Nephron progenitor cell (in vitro differentiated cells): ENCODE measurements around the gene TCIRG1.

Experiments
- DNase-seq: peaks from one replicate; pipeline ENCODE4 v3.0.0; 2021
- H3K27ac Mint-ChIP-seq: 2 replicates; pipeline ENCODE4 v1.8.0; 2021; ENCODE audit warnings: mild to moderate bottlenecking, moderate library complexity, mixed read lengths
- H3K27me3 Mint-ChIP-seq: 2 replicates; pipeline ENCODE4 v1.8.0; 2021; ENCODE audit warnings: mild to moderate bottlenecking, low read depth, mixed read lengths; ENCODE audit not compliant: poor library complexity
- H3K36me3 Mint-ChIP-seq: 2 replicates; pipeline ENCODE4 v1.8.0; 2021; ENCODE audit warnings: low read depth, mixed read lengths
- H3K4me1 Mint-ChIP-seq: 2 replicates; pipeline ENCODE4 v1.8.0; 2021; ENCODE audit warnings: mixed read lengths
- H3K4me3 Mint-ChIP-seq: 2 replicates; pipeline ENCODE4 v1.8.0; 2021; ENCODE audit warnings: mild to moderate bottlenecking, moderate library complexity, mixed read lengths
- H3K9me3 Mint-ChIP-seq: 2 replicates; pipeline ENCODE4 v1.8.0; 2021; ENCODE audit warnings: mild to moderate bottlenecking, moderate library complexity, mixed read lengths
- TF ChIP-seq, protein P1 (sequence below): fragments of 200-600 bp; sonication (generic); IDR thresholded peaks from 2 replicates; pipeline ENCODE4 v1.5.0; 2021; ENCODE audit warnings: antibody characterized with exemption

The TCIRG1 gene

DNA sequence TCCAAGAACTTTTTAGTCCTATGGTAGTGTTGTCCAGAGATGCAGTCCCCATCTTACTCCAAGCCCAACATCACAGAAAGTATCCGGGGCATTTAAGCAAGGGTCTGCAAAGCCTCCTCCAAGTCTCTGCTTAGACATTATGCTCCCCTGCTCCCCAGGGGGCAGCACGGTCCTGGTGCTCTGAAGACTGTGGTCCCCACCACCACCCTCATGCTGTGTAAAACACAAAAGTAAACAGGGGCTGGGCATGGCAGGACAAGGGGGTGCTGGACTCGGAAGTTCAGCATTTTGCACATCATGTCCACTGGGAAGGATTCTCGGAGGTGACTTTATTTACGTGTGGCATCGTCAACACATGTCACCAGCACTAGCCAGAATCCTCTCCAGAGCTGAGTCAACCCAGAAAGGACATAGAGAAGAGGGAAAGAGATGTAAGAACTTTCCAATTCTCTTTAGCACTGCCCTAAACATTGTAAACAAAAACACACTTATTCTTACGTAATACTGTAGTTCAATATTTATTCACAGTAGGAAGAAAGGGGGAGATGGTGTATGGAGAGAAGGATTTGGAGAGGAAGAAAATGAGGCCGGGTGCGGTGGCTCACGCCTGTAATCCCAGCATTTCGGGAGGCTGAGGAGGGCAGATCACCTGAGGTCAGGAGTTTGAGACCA, 37.7 kb downstream of the TCIRG1 start:
- Mint-ChIP-seq H3K4me3 (no peak overlapping the region), H3K9me3 (no peaks in the 10 kb centered on the region), H3K27ac (peak overlapping the region; percentile 62), H3K4me1 (peaks cover 6% of the 10 kb centered on the region), H3K27me3 (no peaks in the 10 kb centered on the region), H3K36me3 (peaks cover 39% of the 10 kb centered on the region)
- DNase-seq: no peak
- TF ChIP-seq, protein P1, sequence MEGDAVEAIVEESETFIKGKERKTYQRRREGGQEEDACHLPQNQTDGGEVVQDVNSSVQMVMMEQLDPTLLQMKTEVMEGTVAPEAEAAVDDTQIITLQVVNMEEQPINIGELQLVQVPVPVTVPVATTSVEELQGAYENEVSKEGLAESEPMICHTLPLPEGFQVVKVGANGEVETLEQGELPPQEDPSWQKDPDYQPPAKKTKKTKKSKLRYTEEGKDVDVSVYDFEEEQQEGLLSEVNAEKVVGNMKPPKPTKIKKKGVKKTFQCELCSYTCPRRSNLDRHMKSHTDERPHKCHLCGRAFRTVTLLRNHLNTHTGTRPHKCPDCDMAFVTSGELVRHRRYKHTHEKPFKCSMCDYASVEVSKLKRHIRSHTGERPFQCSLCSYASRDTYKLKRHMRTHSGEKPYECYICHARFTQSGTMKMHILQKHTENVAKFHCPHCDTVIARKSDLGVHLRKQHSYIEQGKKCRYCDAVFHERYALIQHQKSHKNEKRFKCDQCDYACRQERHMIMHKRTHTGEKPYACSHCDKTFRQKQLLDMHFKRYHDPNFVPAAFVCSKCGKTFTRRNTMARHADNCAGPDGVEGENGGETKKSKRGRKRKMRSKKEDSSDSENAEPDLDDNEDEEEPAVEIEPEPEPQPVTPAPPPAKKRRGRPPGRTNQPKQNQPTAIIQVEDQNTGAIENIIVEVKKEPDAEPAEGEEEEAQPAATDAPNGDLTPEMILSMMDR: no peak

DNA sequence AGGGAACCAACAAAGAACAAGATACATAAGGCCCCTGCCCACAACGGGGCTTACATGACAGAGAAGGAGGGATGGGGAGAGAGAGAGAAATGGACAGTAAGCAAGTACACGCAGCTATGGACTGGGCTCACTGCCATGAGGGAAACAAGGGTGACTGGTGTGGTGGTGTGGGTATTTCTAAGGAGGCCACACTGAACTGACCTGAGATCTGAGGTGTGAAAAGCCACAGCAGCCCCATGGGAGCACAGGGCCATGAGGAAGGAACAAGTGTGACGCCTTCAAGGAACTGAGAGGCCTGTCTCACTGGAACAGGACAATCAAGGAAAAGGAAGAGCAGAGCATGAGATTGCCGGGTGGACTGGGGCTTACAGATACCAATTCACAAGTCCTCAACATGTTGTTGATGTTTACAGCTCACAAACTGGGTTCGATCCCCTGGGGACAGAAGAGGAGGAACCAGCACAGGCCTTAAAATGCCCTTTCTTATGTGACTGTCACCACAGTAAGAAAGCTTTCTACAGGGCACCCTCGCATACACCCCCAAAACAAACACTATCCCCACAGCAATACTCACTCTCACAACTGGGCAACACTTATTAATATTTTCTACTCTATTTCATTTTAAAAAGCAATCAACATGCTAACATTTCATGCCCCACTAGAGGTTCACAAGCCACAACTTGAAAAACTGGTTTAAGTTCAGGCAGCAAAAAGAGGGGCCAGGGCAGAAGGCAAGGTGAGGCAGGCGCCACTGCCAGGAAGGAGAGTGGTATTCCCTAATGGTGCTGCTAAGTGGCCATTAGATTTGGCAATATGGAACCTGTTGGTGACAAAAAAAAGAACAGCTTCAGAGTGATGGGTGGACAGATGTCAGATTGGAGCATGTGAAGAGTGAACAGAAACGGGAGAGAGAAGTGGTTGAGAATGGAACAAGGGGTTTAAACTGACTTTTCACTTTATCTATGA, 39.1 kb downstream of the TCIRG1 start:
- Mint-ChIP-seq H3K27me3 (no peaks in the 10 kb centered on the region), H3K4me1 (peaks cover 20% of the 10 kb centered on the region), H3K36me3 (peaks cover 35% of the 10 kb centered on the region), H3K4me3 (no peak overlapping the region), H3K27ac (peak overlapping the region; percentile 82), H3K9me3 (no peaks in the 10 kb centered on the region)
- DNase-seq: no peak
- TF ChIP-seq, protein P1: no peak

- Mint-ChIP-seq H3K4me1 (peaks cover 22% of the 10 kb centered on the region), H3K4me3 (no peak overlapping the region), H3K9me3 (no peaks in the 10 kb centered on the region), H3K27ac (peak overlapping the region; percentile 34), H3K36me3 (peaks cover 29% of the 10 kb centered on the region), H3K27me3 (no peaks in the 10 kb centered on the region)
- no peak for DNase-seq
- TF ChIP-seq, protein P1: no peak
Observed at GRCh38 chr11:68080860-68081259, 42.0 kb downstream of the TCIRG1 start.

DNA sequence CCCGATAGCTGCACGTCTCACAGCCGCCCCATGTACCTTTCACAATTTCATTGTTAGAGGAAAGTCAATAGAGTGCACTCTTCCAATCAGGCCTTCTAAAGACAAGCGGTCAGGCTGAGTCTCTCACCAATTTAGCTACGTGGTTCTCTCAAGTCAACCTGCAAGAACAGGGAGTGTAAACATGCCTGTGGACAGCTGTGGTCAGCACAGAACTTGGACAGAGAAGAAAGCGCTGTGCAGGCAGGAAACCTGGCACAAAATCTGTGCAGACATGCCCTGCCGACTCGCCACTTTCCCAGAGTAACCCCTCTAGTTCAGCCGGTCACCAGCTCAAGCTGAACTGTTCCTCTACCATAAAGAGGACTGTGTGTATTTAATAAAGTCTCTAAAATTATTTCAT, 42.9 kb downstream of the TCIRG1 start:
- TF ChIP-seq, protein P1: no peak
- Mint-ChIP-seq H3K4me3 (no peak overlapping the region), H3K36me3 (peaks cover 32% of the 10 kb centered on the region), H3K4me1 (peaks cover 22% of the 10 kb centered on the region), H3K27ac (peak overlapping the region; percentile 97), H3K9me3 (no peaks in the 10 kb centered on the region), H3K27me3 (no peaks in the 10 kb centered on the region)
- DNase-seq: no peak

DNA sequence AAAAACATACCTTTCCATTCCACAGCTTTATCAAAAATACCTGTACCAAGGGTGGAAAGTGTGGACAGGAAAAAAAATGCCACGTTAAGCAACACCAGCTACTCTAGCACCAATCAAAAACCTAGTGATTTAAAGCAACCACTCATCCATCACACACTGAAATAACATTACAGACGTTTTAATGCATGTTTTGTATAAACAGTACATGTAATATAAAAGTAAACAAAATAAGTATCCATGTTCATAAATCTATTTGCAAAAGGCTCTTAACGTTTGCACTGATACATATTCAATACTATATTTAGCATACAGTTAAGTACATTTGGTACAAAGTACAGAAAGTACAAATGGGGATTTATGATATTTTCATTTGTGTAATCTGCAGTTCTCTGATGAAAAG, 43.7 kb downstream of the TCIRG1 start:
- Mint-ChIP-seq H3K27ac (no peak overlapping the region), H3K4me3 (no peak overlapping the region), H3K9me3 (no peaks in the 10 kb centered on the region), H3K27me3 (no peaks in the 10 kb centered on the region), H3K36me3 (peaks cover 30% of the 10 kb centered on the region), H3K4me1 (peaks cover 26% of the 10 kb centered on the region)
- DNase-seq: no peak
- TF ChIP-seq, protein P1: no peak
